Endothelial cell of umbilical vein (primary cell): ENCODE data around the gene RASGRP1. TPM values are rescaled to one million over a fixed set of nuclear protein-coding genes. Genes with fewer than 3 reads are reported as not detected.
A peak's percentile ranks its signal among the peaks of the same experiment; 100 is the strongest.

Experiments
- BruUV-seq: library from RNA; stranded (reverse); fragments of 400-500 nt; replicated peaks from 2 replicates; lab custom pipeline; 2021; lab: Mats Ljungman, UMichigan
- CTCF ChIA-PET: fragments of 300-600, 350-600 bp; sonication (Branson Sonifier 250); formaldehyde crosslinking; loops from one replicate; lab custom pipeline; 2021; ENCODE audit warnings: antibody characterized with exemption, inconsistent platforms; lab: Charles Lee
- POLR2A ChIA-PET: fragments of 300-600, 350-600 bp; sonication (Branson Sonifier 250); formaldehyde crosslinking; loops from one replicate; lab custom pipeline; 2021; ENCODE audit warnings: antibody characterized with exemption, inconsistent platforms; lab: Charles Lee
- DNase-seq: peaks from one replicate; pipeline ENCODE4 v3.0.0-alpha.2; 2011; ENCODE audit warnings: low read depth, low spot score
- FAIRE-seq: peaks from 2 replicates; lab custom pipeline; 2011; peaks lifted over from hg19 to GRCh38; lab: Jason Lieb, UNC
- H2AFZ ChIP-seq: 2 replicates; pipeline ENCODE4 v1.6.0; 2012; ENCODE audit warnings: low read depth, low read length, control low read depth, inconsistent platforms
- H3K27ac ChIP-seq: 2 replicates; pipeline ENCODE4 v1.5.1; 2011; ENCODE audit warnings: low read depth, mild to moderate bottlenecking, control low read depth, low read length, moderate library complexity; ENCODE audit not compliant: insufficient read depth
- H3K27me3 ChIP-seq, 2 experiments: 2 replicates each; pipeline versions ENCODE4 v1.6.0 to v1.6.1; 2011; ENCODE audit warnings: low read length in 2 of 2, mixed read lengths in 1 of 2; ENCODE audit not compliant: control insufficient read depth in 2 of 2, insufficient read depth in 2 of 2
- H3K36me3 ChIP-seq, 2 experiments: 2 replicates in 1 of 2; 3 replicates in 1 of 2; pipeline ENCODE4 v1.5.1; 2011; ENCODE audit warnings: low read length in 2 of 2, mild to moderate bottlenecking in 1 of 2, moderate library complexity in 1 of 2; ENCODE audit not compliant: control insufficient read depth in 2 of 2, insufficient read depth in 2 of 2; ENCODE audit errors: extremely low read depth in 1 of 2
- H3K4me1 ChIP-seq: 3 replicates; pipeline ENCODE4 v1.5.1; 2011; ENCODE audit warnings: mild to moderate bottlenecking, low read length; ENCODE audit not compliant: control insufficient read depth, insufficient read depth; ENCODE audit errors: extremely low read depth
- H3K4me2 ChIP-seq: 2 replicates; pipeline ENCODE4 v1.6.1; 2011; ENCODE audit warnings: low read length, control low read depth, mixed read lengths; ENCODE audit not compliant: insufficient read depth
- H3K4me3 ChIP-seq, 3 experiments: fragments of 200-600 bp in 1 of 3; sonication (generic), shearing (Covaris generic) in 1 of 3; replicated peaks in 1 of 3; 2 replicates each; pipeline ENCODE4 v1.5.1; 2011 to 2016; ENCODE audit warnings: control low read depth in 3 of 3, low read length in 3 of 3, mild to moderate bottlenecking in 2 of 3, inconsistent platforms in 1 of 3, low read depth in 1 of 3, moderate library complexity in 1 of 3; ENCODE audit not compliant: insufficient read depth in 1 of 3
- H3K79me2 ChIP-seq: 2 replicates; pipeline ENCODE4 v1.6.0; 2012; ENCODE audit warnings: low read length, inconsistent platforms; ENCODE audit not compliant: control insufficient read depth, insufficient read depth
- H3K9ac ChIP-seq: replicated peaks from 2 replicates; pipeline ENCODE3; 2011; ENCODE audit warnings: low read length, control low read depth; ENCODE audit not compliant: insufficient read depth; ENCODE audit errors: extremely low read depth
- H3K9me1 ChIP-seq: replicated peaks from 3 replicates; pipeline ENCODE4 v1.6.0; 2011; ENCODE audit warnings: mild to moderate bottlenecking, low read length; ENCODE audit not compliant: control insufficient read depth, insufficient read depth; ENCODE audit errors: extremely low read depth
- H3K9me3 ChIP-seq: replicated peaks from 2 replicates; pipeline ENCODE4 v1.5.1; 2012; ENCODE audit warnings: low read length, inconsistent platforms; ENCODE audit not compliant: control insufficient read depth, insufficient read depth
- H4K20me1 ChIP-seq: replicated peaks from 2 replicates; pipeline ENCODE3; 2011; ENCODE audit warnings: mild to moderate bottlenecking, low read length; ENCODE audit not compliant: control insufficient read depth, insufficient read depth; ENCODE audit errors: extremely low read depth
- CTCF ChIP-seq, 2 donors: IDR thresholded peaks; 1 replicate in 1 of 2; 2 replicates in 1 of 2; pipeline ENCODE4 v1.5.1; 2011; ENCODE audit warnings: low read length in 2 of 2, mild to moderate bottlenecking in 2 of 2, moderate library complexity in 2 of 2, control low read depth in 1 of 2, inconsistent platforms in 1 of 2, low read depth in 1 of 2; ENCODE audit not compliant: insufficient read depth in 1 of 2; ENCODE audit errors: extremely low read depth in 1 of 2
- FOS ChIP-seq: IDR thresholded peaks from 2 replicates; pipeline ENCODE4 v1.6.1; 2011; ENCODE audit warnings: mild to moderate bottlenecking, low read length, moderate library complexity, borderline replicate concordance; ENCODE audit not compliant: insufficient read depth
- dilution Hi-C: fragments of 300-500 bp; cut with MboI; formaldehyde crosslinking; loops from one replicate; pipeline ENCODE4 v1.15.0; 2019; ENCODE audit warnings: low sequenced_read_pairs; ENCODE audit not compliant: extremely low pct_ligation_motif_present
- intact Hi-C: fragments of 100-400 bp; cut with micrococcal nuclease; formaldehyde crosslinking; loops from one replicate; pipeline ENCODE4 v1.10.0; 2022
- polyA plus RNA-seq, 4 experiments: library from polyadenylated mRNA; depleted of rRNA in 3 of 4; stranded (reverse) in 3 of 4; unstranded in 1 of 4; fragments of >200 nt; gene quantifications; 2 replicates each; pipeline versions ENCODE4 v1.2.1 to v1.2.3, GENCODE V29; 2011 to 2012; ENCODE audit warnings: missing spikeins in 1 of 4
- total RNA-seq: library from RNA; stranded (reverse); gene quantifications from 2 replicates; pipeline ENCODE4 v1.2.3, GENCODE V29; 2021

Gene RASGRP1
- total and polyA plus RNA-seq, 2 donors (not counting 3 experiments of a cell fraction or from before 2014, with no cell fraction given) = 0.15 to 0.38 TPM

- POLR2A ChIA-PET = interaction anchor here (1.2 kb wide), 1 partner anchor 250 kb away, joined by 3 read pairs; no protein-coding TSS in a partner anchor
- H3K9ac ChIP-seq = no peak overlapping the region
Observed at GRCh38 chr15:38440353-38441129, 124.1 kb downstream of the RASGRP1 start.

More at GRCh38 chr15:38440353-38441129, 124.1 kb downstream of the RASGRP1 start:
- no peaks in the 10 kb centered on the region for H3K9me3 ChIP-seq
- TF ChIP-seq FOS (no peak), CTCF (IDR thresholded peaks at IDR 0.05; ENCODE audit: extremely low read depth in 1 of 2, insufficient read depth in 1 of 2, low read depth in 1 of 2, low read length in 2 of 2) (peak; percentile 85 to 86)
- H3K36me3 ChIP-seq = no peaks in the 10 kb centered on the region
- no peaks in the 10 kb centered on the region for H3K4me1 ChIP-seq
- dilution Hi-C loops (no loop called here), intact Hi-C loops (loop anchor here (1.0 to 2.0 kb wide), 4 partner anchors 124 to 259 kb away; partner anchors contain the start of gene RASGRP1)
- peak; percentile 80 for FAIRE-seq
- CTCF ChIA-PET = interaction anchor here (0.8 to 6.4 kb wide), 68 partner anchors 8 to 459 kb away, joined by 3 to 152 read pairs (median 5); partner anchors contain the start of genes FAM98B, RASGRP1 and SPRED1
- no peaks in the 10 kb centered on the region for H3K79me2 ChIP-seq
- no peak overlapping the region for H3K27ac ChIP-seq
- H3K9me1 ChIP-seq = no peaks in the 10 kb centered on the region
- H3K4me2 ChIP-seq = no peak overlapping the region
- peaks cover 26 to 60% of the 10 kb centered on the region in 2 experiments for H3K27me3 ChIP-seq
- no peak overlapping the region for H3K4me3 ChIP-seq
- no peak overlapping the region for H2AFZ ChIP-seq
- DNase-seq = peak; percentile 67
- BruUV-seq = no TSS peak
- H4K20me1 ChIP-seq = no peaks in the 10 kb centered on the region

Other genes starting within 250 kb of the RASGRP1 start
- 22.3 and 33.1 TPM in 2 replicates for gene FAM98B, start 110.7 kb downstream of the RASGRP1 start, total RNA-seq
- 2.1 and 4.2 TPM in 2 replicates for gene FAM98B, start 110.7 kb downstream of the RASGRP1 start, polyA plus RNA-seq